ENCODE measurements around the gene ADSS1.
"Not testable (repeated sequence)": the region's sequence is repeated elsewhere in the genome, so short reads cannot be mapped to it uniquely, and the experiment has no call there.

ADSS1 gene

GRCh38 chr14:104734991-104735779 is 11.2 kb downstream of the ADSS1 start:
- no peak for DNase-seq

GRCh38 chr14:104735830-104736642 is 12.0 kb downstream of the ADSS1 start:
- DNase-seq: no peak

GRCh38 chr14:104738375-104739019 is 14.5 kb downstream of the ADSS1 start:
- DNase-seq: no peak

GRCh38 chr14:104739026-104739425 is 15.0 kb downstream of the ADSS1 start:
- no peak for DNase-seq

GRCh38 chr14:104739546-104740516 is 15.8 kb downstream of the ADSS1 start:
- no peak for DNase-seq

- DNase-seq: no peak
Observed at GRCh38 chr14:104741108-104741802, 17.2 kb downstream of the ADSS1 start.

- no peak for DNase-seq
Observed at GRCh38 chr14:104741803-104742251, 17.8 kb downstream of the ADSS1 start.

GRCh38 chr14:104742586-104743455 is 18.8 kb downstream of the ADSS1 start:
- DNase-seq: no peak

GRCh38 chr14:104743461-104744380 is 19.7 kb downstream of the ADSS1 start:
- no peak for DNase-seq

GRCh38 chr14:104744484-104744883 is 20.5 kb downstream of the ADSS1 start:
- no peak for DNase-seq

GRCh38 chr14:104745431-104745830 is 21.4 kb downstream of the ADSS1 start:
- no peak for DNase-seq

GRCh38 chr14:104746071-104746545 is 22.1 kb downstream of the ADSS1 start:
- DNase-seq: no peak

- no peak for DNase-seq
Observed at GRCh38 chr14:104746934-104747481, 23.0 kb downstream of the ADSS1 start.

- no peak for DNase-seq
Observed at GRCh38 chr14:104747876-104748275, 23.8 kb downstream of the ADSS1 start.

- DNase-seq: no peak
Observed at GRCh38 chr14:104749111-104749649, 25.2 kb downstream of the ADSS1 start.

GRCh38 chr14:104750056-104750752 is 26.2 kb downstream of the ADSS1 start:
- DNase-seq: no peak

- DNase-seq: not testable (repeated sequence)
Observed at GRCh38 chr14:104750753-104751057, 26.7 kb downstream of the ADSS1 start.
